Lower leg skin (tissue), 3 donors: ENCODE data around the gene PLCXD1.

Source experiments
- CTCF ChIP-seq, 3 donors: fragments of 450-650 bp; IDR thresholded peaks; one replicate each; pipeline ENCODE4 v1.5.1; 2016; ENCODE audit warnings: antibody characterized with exemption in 3 of 3, mild to moderate bottlenecking in 3 of 3, moderate library complexity in 2 of 3
- POLR2A ChIP-seq, 2 donors: fragments of 450-650 bp; IDR thresholded peaks; one replicate each; pipeline ENCODE4 v1.6.1; 2016 to 2017; ENCODE audit warnings: antibody characterized with exemption in 2 of 2, mild to moderate bottlenecking in 1 of 2, moderate library complexity in 1 of 2

- TF ChIP-seq CTCF (IDR thresholded peaks at IDR 0.05) (no peak), POLR2A (IDR thresholded peaks at IDR 0.05) (no peak)
Observed at GRCh38 chrX:347351-348117, 66.4 kb downstream of the PLCXD1 start.
